ENCODE data around the gene MLEC.

The MLEC gene

DNA sequence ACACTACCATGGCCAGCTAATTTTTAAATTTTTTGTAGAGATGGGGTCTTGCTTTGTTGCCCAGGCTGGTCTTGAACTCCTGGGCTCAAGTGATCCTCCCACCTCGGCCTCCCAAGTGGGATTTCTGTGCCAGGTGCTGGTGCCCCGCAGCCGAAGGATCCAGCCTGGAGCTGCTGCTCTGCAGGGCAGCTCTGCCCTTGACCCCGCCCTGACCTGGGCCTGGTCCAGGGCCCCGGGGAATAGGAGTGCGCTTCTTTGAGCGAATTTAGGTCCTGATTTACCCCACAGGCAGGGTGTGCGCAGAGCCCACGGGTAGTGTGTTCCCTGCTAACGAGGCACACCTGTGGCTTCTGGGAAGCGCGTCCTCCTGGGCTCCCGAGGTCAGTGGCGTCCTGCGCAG, 53.9 kb downstream of the MLEC start:
- no peak for DNase-seq (ENCODE audit: low read depth in 2 of 3, low spot score in 1 of 3)

DNA sequence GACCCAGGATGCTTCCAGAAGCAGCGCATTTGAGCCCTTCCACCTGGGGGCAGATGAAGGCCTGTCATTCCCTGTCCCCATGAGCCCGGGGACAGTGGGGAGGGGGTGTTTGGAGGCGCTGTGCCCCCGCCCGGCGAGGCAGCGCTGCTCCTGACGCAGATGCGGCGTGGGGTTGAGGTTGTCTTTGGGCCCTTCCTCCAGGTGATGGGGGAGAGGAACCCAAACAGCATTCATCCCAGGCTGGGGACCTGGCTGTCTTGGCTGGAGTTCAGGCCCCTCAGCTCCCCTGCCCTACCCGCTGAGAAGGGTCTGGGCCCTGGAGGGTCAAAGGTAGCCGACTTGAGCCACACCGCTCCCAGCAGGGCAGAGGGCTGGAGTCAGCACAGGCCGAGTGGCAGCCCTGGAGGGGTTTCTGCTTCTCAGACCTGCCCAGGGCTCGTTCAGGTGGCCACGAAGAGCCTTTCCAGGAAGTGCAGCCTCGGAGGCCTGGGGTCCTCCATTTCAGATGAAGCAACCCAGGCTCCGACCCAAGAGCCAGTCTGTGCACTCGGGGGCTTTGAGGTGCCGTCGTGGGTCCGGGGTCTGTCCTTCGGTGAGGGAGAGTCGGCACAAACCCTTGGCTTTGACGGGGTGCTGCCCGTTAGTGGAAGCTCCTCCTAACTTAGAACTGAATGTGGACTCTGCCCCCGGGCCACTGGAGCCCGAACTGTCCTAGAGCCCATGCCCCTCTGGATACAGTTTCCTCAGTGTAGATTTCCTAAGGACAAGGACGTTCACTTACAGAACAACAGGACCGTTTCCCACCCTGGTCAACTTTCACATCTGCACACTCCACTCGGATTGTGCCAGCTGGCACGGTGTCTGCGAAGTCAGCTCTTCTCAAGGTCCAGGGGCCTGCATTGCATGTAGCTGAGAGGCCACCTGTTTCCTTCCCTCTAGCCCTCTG, 54.8 kb downstream of the MLEC start:
- DNase-seq (ENCODE audit: low read depth in 2 of 3, low spot score in 1 of 3) = no peak

DNA sequence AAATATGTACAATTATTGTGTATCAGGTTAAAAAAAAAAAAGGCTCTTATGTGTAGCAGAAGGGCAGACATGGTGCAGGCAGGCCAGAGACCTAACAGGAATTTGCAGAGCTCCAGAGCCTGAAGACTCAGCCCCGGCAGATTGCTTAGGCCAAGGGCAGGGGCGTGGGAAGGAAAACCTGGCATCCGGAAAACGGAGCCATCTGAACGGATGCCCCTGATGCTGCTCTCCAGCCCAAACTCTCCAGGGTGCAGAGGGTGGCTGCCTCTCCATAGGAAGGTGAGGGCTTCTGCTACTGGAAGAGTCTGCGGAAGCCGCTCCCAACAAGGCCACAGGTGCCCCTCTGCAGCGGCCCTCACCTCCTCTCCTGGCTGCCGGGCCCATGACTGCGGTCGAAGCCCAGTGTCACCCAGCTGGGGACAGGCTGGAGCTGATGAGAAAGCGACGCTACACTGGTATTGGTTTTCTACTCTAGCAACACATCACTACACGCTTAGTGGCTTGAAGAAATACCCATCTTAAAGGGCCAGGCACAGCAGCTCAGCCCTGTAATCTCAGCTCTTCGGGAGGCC, 58.1 kb downstream of the MLEC start:
- DNase-seq (ENCODE audit: low read depth in 2 of 3, low spot score in 1 of 3) = no peak

DNA sequence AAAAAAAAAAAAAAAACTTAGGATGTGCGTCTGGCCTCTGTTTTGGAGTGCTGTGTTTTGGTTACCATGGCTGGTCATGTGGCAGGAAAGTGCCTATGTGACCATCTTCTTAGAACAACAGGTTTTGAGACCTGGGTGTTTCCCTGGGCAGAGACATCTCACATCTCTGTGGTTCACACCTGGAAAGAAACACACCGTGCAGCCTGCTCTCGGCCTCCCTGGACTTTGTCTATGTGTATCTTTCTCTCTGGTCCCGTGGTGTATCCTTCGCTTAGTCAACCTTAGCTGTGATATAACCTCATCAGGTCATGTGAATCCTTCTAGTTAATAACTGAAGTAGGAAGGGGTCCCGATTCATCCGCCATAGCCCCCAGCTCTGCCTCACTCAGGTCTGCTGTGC, 61.3 kb downstream of the MLEC start:
- no peak for DNase-seq (ENCODE audit: low read depth in 2 of 3, low spot score in 1 of 3)

DNA sequence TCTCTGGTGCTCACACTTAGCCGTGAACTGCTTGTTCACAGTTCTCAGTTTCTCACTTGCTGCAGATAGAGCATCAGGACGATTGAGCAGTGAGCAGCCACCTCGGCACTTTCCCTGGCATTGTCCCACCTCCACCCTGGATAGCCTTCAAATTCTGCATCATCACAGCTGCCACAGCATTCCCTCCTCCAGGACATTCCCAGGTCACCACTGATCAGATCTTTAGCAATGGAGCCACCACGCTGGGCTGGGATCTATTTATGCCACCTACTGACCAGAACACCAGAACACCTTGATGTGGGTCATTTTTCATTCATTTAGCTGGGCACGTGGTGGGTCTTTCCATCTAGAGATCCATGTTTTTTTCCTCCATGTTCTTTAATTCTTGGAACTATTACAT, 62.3 kb downstream of the MLEC start:
- no peak for DNase-seq (ENCODE audit: low read depth in 2 of 3, low spot score in 1 of 3)

DNA sequence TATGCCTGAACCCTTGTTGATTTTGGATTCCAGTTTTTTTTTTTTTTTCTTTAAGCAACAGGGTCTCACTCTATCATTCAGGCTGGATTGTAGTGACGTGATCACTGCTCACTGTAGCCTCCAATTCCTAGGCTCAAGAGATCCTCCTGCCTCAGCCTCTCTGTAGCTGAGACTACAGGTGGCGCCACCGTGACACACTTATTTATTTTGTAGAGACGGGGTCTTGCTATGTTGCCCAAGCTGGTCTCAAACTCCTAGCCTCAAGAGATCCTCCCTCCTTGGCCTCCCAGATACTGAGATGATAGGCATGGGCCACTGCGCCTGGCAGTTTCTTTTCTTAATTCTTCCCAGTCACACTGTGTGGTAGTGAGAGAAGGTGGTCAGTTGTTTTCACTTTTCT, 63.9 kb downstream of the MLEC start:
- no peak for DNase-seq (ENCODE audit: low read depth in 2 of 3, low spot score in 1 of 3)

DNA sequence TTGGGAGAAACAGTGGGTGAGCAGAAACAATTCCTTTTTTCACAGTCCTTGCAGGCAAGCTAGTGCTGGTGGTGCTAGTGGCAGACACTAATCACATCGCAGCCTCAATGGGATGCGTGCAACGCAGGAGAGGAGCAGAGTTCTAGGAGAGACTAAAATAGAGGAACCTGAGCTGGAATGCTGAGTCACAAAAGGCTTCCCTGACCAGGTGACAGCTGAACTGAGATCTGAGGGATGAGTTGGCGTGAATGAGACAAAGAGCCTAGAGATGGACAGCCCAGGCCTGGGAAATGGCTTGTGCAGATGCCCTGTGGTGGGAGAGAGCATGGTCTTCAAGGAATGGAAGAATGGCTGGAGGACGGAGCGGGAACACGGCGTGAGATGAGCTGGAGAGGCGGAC, 64.4 kb downstream of the MLEC start:
- no peak for DNase-seq (ENCODE audit: low read depth in 2 of 3, low spot score in 1 of 3)
